Measurements from ENCODE around the gene INPP5D.
"Not testable (repeated sequence)": the region's sequence is repeated elsewhere in the genome, so short reads cannot be mapped to it uniquely, and the experiment has no call there.

Gene INPP5D

GRCh38 chr2:233053928-233054784 lies 6.0 kb upstream of the INPP5D start:
- peak; percentile 12 for DNase-seq (ENCODE audit: low spot score)

GRCh38 chr2:233055362-233055761 lies 4.8 kb upstream of the INPP5D start:
- no peak for DNase-seq (ENCODE audit: low spot score)

- DNase-seq (ENCODE audit: low spot score): no peak
These were observed 3.1 kb upstream of the INPP5D start for GRCh38 chr2:233056961-233057605.

- no peak for DNase-seq (ENCODE audit: low spot score)
These were observed 1.2 kb upstream of the INPP5D start for GRCh38 chr2:233058717-233059546.

- no peak for DNase-seq (ENCODE audit: low spot score)
These were observed 670 bp upstream of the INPP5D start for GRCh38 chr2:233059547-233059796.

GRCh38 chr2:233060501-233060979 lies 398 bp downstream of the INPP5D start:
- DNase-seq (ENCODE audit: low spot score): no peak

GRCh38 chr2:233060980-233061590 lies 943 bp downstream of the INPP5D start:
- DNase-seq (ENCODE audit: low spot score): no peak

GRCh38 chr2:233061591-233062450 lies 1.7 kb downstream of the INPP5D start:
- DNase-seq (ENCODE audit: low spot score): peak; percentile 9

GRCh38 chr2:233062451-233062850 lies 2.3 kb downstream of the INPP5D start:
- DNase-seq (ENCODE audit: low spot score): no peak

- DNase-seq (ENCODE audit: low spot score): no peak
These were observed 2.8 kb downstream of the INPP5D start for GRCh38 chr2:233062946-233063268.

GRCh38 chr2:233063269-233063975 lies 3.3 kb downstream of the INPP5D start:
- DNase-seq (ENCODE audit: low spot score): no peak

GRCh38 chr2:233063976-233064411 lies 3.9 kb downstream of the INPP5D start:
- DNase-seq (ENCODE audit: low spot score): no peak

- DNase-seq (ENCODE audit: low spot score): no peak
These were observed 4.5 kb downstream of the INPP5D start for GRCh38 chr2:233064530-233065199.

- not testable (repeated sequence) for DNase-seq (ENCODE audit: low spot score)
These were observed 5.1 kb downstream of the INPP5D start for GRCh38 chr2:233065200-233065589.

- DNase-seq (ENCODE audit: low spot score): no peak
These were observed 5.9 kb downstream of the INPP5D start for GRCh38 chr2:233065954-233066470.

GRCh38 chr2:233068762-233069418 lies 8.7 kb downstream of the INPP5D start:
- DNase-seq (ENCODE audit: low spot score): no peak

GRCh38 chr2:233072838-233073237 lies 12.7 kb downstream of the INPP5D start:
- no peak for DNase-seq (ENCODE audit: low spot score)

GRCh38 chr2:233074106-233074505 lies 14.0 kb downstream of the INPP5D start:
- no peak for DNase-seq (ENCODE audit: low spot score)

All from SK-N-DZ (cell line).